Neutrophil (primary cell): ENCODE results near the gene CACNG6.

Experiments used
- H3K27ac ChIP-seq: fragments of 200-600 bp; sonication (generic); 2 replicates; pipeline ENCODE4 v1.5.1; 2016; ENCODE audit warnings: mild to moderate bottlenecking, moderate library complexity
- H3K27me3 ChIP-seq: fragments of 200-600 bp; sonication (generic); 2 replicates; pipeline ENCODE4 v1.6.0; 2016; ENCODE audit warnings: mild to moderate bottlenecking
- H3K36me3 ChIP-seq: fragments of 200-600 bp; sonication (generic); 2 replicates; pipeline ENCODE4 v1.5.1; 2017
- H3K4me1 ChIP-seq, 2 experiments: fragments of 200-600 bp in 1 of 2; sonication (generic) in 1 of 2; 1 replicate in 1 of 2; 2 replicates in 1 of 2; pipeline versions ENCODE4 v1.5.1 to v1.6.1; 2013 to 2016; ENCODE audit warnings: low read depth in 1 of 2, low read length in 1 of 2, mild to moderate bottlenecking in 1 of 2, moderate library complexity in 1 of 2; ENCODE audit not compliant: control insufficient read depth in 1 of 2, insufficient read depth in 1 of 2
- H3K4me3 ChIP-seq, 2 experiments: fragments of 200-600 bp in 1 of 2; sonication (generic) in 1 of 2; 1 replicate in 1 of 2; 2 replicates in 1 of 2; pipeline ENCODE4 v1.5.1; 2013 to 2016; ENCODE audit warnings: low read depth in 1 of 2, low read length in 1 of 2, mild to moderate bottlenecking in 1 of 2, moderate library complexity in 1 of 2
- H3K9me3 ChIP-seq: fragments of 200-600 bp; sonication (generic); 2 replicates; pipeline ENCODE4 v1.5.1; 2016
- CTCF ChIP-seq: fragments of 200-600 bp; sonication (generic); IDR thresholded peaks from 2 replicates; pipeline ENCODE4 v1.5.1; 2016; ENCODE audit warnings: antibody characterized with exemption

Gene CACNG6

GRCh38 chr19:54017261-54017660, 25.8 kb downstream of the CACNG6 start:
- H3K4me3 ChIP-seq, result no peak overlapping the region
- TF ChIP-seq CTCF, result no peak
- H3K27me3 ChIP-seq, result peaks cover 10% of the 10 kb centered on the region
- no peak overlapping the region for H3K27ac ChIP-seq
- H3K9me3 ChIP-seq, result no peaks in the 10 kb centered on the region
- peaks cover 48 to 62% of the 10 kb centered on the region in 2 experiments for H3K4me1 ChIP-seq
- no peaks in the 10 kb centered on the region for H3K36me3 ChIP-seq

- TF ChIP-seq CTCF, result no peak
- H3K9me3 ChIP-seq, result no peaks in the 10 kb centered on the region
- H3K4me1 ChIP-seq, result peaks cover 66 to 81% of the 10 kb centered on the region in 2 experiments
- H3K36me3 ChIP-seq, result no peaks in the 10 kb centered on the region
- no peak overlapping the region for H3K4me3 ChIP-seq
- peak overlapping the region; percentile 83 for H3K27ac ChIP-seq
- H3K27me3 ChIP-seq, result peaks cover 5% of the 10 kb centered on the region
Measured at GRCh38 chr19:54021363-54021762, 29.9 kb downstream of the CACNG6 start.

GRCh38 chr19:54021932-54022331, 30.5 kb downstream of the CACNG6 start:
- H3K9me3 ChIP-seq, result no peaks in the 10 kb centered on the region
- peak overlapping the region; percentile 83 for H3K27ac ChIP-seq
- TF ChIP-seq CTCF, result no peak
- H3K4me1 ChIP-seq, result peaks cover 66 to 77% of the 10 kb centered on the region in 2 experiments
- H3K4me3 ChIP-seq, result no peak overlapping the region
- H3K27me3 ChIP-seq, result peaks cover 10% of the 10 kb centered on the region
- H3K36me3 ChIP-seq, result no peaks in the 10 kb centered on the region

GRCh38 chr19:54023191-54023590, 31.8 kb downstream of the CACNG6 start:
- Histone ChIP-seq H3K27me3 (peaks cover 17% of the 10 kb centered on the region), H3K27ac (peak overlapping the region; percentile 71), H3K9me3 (no peaks in the 10 kb centered on the region), H3K36me3 (no peaks in the 10 kb centered on the region), H3K4me3 (peak overlapping the region in 1 of 2 experiments; percentile 54), H3K4me1 (peaks cover 53 to 64% of the 10 kb centered on the region in 2 experiments)
- no peak for TF ChIP-seq CTCF

- Histone ChIP-seq H3K27ac (no peak overlapping the region), H3K4me1 (peaks cover 48 to 60% of the 10 kb centered on the region in 2 experiments), H3K9me3 (no peaks in the 10 kb centered on the region), H3K4me3 (no peak overlapping the region), H3K36me3 (no peaks in the 10 kb centered on the region), H3K27me3 (peaks cover 17% of the 10 kb centered on the region)
- no peak for TF ChIP-seq CTCF
Measured at GRCh38 chr19:54024660-54025059, 33.2 kb downstream of the CACNG6 start.

GRCh38 chr19:54026656-54027055, 35.2 kb downstream of the CACNG6 start:
- H3K27ac ChIP-seq, result no peak overlapping the region
- no peak overlapping the region for H3K4me3 ChIP-seq
- H3K36me3 ChIP-seq, result no peaks in the 10 kb centered on the region
- no peaks in the 10 kb centered on the region for H3K9me3 ChIP-seq
- no peak for TF ChIP-seq CTCF
- peaks cover 27% of the 10 kb centered on the region for H3K27me3 ChIP-seq
- H3K4me1 ChIP-seq, result peaks cover 43 to 49% of the 10 kb centered on the region in 2 experiments
